ENCODE data around the gene COL10A1.

COL10A1 gene

GRCh38 chr6:116073765-116074440 is 52.0 kb downstream of the COL10A1 start:
- Histone ChIP-seq H3K9ac (ENCODE audit: low read length) (no peak overlapping the region), H3K36me3 (ENCODE audit: control insufficient read depth, insufficient read depth, low read length) (no peaks in the 10 kb centered on the region), H3K27me3 (ENCODE audit: control insufficient read depth, insufficient read depth, low read length) (no peaks in the 10 kb centered on the region), H3K4me3 (ENCODE audit: low read length) (no peak overlapping the region), H3K4me1 (ENCODE audit: control insufficient read depth, insufficient read depth, low read length) (peaks cover 6% of the 10 kb centered on the region), H3K9me3 (ENCODE audit: control insufficient read depth, low read length) (no peaks in the 10 kb centered on the region)

DNA sequence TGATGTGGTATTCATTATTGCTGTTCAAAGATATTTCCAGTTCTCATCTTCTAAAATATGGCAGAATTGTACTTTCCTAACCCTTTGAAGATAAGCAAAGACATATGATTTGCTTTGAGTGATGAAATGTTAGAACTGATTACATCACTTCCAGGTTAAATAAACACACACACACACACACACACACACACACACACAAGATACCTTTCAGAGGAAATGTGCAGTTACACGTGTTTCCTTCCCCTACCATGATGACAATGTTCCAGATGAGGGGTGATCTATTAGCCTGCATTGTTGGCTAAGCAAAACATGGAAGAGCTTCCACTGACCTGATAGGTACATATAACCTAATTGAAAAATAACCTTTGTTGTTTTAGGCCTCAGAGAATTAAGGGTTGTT is 53.6 kb downstream of the COL10A1 start:
- Histone ChIP-seq H3K36me3 (ENCODE audit: control insufficient read depth, insufficient read depth, low read length) (no peaks in the 10 kb centered on the region), H3K4me3 (ENCODE audit: low read length) (no peak overlapping the region), H3K9me3 (ENCODE audit: control insufficient read depth, low read length) (no peaks in the 10 kb centered on the region), H3K4me1 (ENCODE audit: control insufficient read depth, insufficient read depth, low read length) (peaks cover 6% of the 10 kb centered on the region), H3K27me3 (ENCODE audit: control insufficient read depth, insufficient read depth, low read length) (no peaks in the 10 kb centered on the region), H3K9ac (ENCODE audit: low read length) (no peak overlapping the region)

- Histone ChIP-seq H3K27me3 (ENCODE audit: control insufficient read depth, insufficient read depth, low read length) (no peaks in the 10 kb centered on the region), H3K9me3 (ENCODE audit: control insufficient read depth, low read length) (no peaks in the 10 kb centered on the region), H3K4me3 (ENCODE audit: low read length) (no peak overlapping the region), H3K4me1 (ENCODE audit: control insufficient read depth, insufficient read depth, low read length) (peaks cover 6% of the 10 kb centered on the region), H3K9ac (ENCODE audit: low read length) (no peak overlapping the region), H3K36me3 (ENCODE audit: control insufficient read depth, insufficient read depth, low read length) (no peaks in the 10 kb centered on the region)
Measured at GRCh38 chr6:116070616-116071389, 55.1 kb downstream of the COL10A1 start.

- Histone ChIP-seq H3K9ac (ENCODE audit: low read length) (no peak overlapping the region), H3K4me3 (ENCODE audit: low read length) (no peak overlapping the region), H3K36me3 (ENCODE audit: control insufficient read depth, insufficient read depth, low read length) (no peaks in the 10 kb centered on the region), H3K4me1 (ENCODE audit: control insufficient read depth, insufficient read depth, low read length) (peaks cover 6% of the 10 kb centered on the region), H3K9me3 (ENCODE audit: control insufficient read depth, low read length) (no peaks in the 10 kb centered on the region), H3K27me3 (ENCODE audit: control insufficient read depth, insufficient read depth, low read length) (no peaks in the 10 kb centered on the region)
Measured at GRCh38 chr6:116070101-116070500, 55.8 kb downstream of the COL10A1 start.

Measured in mucosa of stomach (tissue), 1 donor.